NCI-H345 treated with DMSO at 0.1 percent for 48 hours (cell line): ENCODE measurements around the gene TSSK6.

Experiments
- DNase-seq: peaks from one replicate; lab custom pipeline; 2025; ENCODE audit not compliant: unreplicated experiment; lab: John Stamatoyannopoulos, UW

Gene TSSK6

GRCh38 chr19:19531951-19532805 lies 16.8 kb upstream of the TSSK6 start:
- no peak for DNase-seq

GRCh38 chr19:19530889-19531288 lies 15.5 kb upstream of the TSSK6 start:
- DNase-seq: no peak

GRCh38 chr19:19530423-19530804 lies 15.1 kb upstream of the TSSK6 start:
- DNase-seq: no peak

GRCh38 chr19:19529783-19530422 lies 14.6 kb upstream of the TSSK6 start:
- no peak for DNase-seq

GRCh38 chr19:19528721-19529490 lies 13.6 kb upstream of the TSSK6 start, which contains the start of gene YJEFN3:
Gene YJEFN3 (plus strand): TSS chr19:19528911. CDS start chr19:19528933, 22 bp downstream.
- DNase-seq: no peak

- no peak for DNase-seq
These were observed 12.6 kb upstream of the TSSK6 start for GRCh38 chr19:19527674-19528625.

- DNase-seq: no peak
These were observed 12.0 kb upstream of the TSSK6 start for GRCh38 chr19:19527371-19527656.

- DNase-seq: no peak
These were observed 11.4 kb upstream of the TSSK6 start for GRCh38 chr19:19526581-19527370.

GRCh38 chr19:19525611-19526380 lies 10.4 kb upstream of the TSSK6 start:
- no peak for DNase-seq

GRCh38 chr19:19524053-19524452 lies 8.7 kb upstream of the TSSK6 start:
- DNase-seq: no peak

- DNase-seq: no peak
These were observed 7.8 kb upstream of the TSSK6 start for GRCh38 chr19:19523177-19523576.

- no peak for DNase-seq
These were observed 5.6 kb upstream of the TSSK6 start for GRCh38 chr19:19520989-19521388.

GRCh38 chr19:19517235-19517619 lies 1.9 kb upstream of the TSSK6 start:
- DNase-seq: no peak

- DNase-seq: peak; percentile 63
These were observed 533 bp upstream of the TSSK6 start, which contains the start of gene NDUFA13 for GRCh38 chr19:19515642-19516519. Gene NDUFA13 (plus strand): TSS chr19:19516225. CDS start chr19:19516239, 14 bp downstream.

- DNase-seq: no peak
These were observed 1.1 kb downstream of the TSSK6 start for GRCh38 chr19:19514215-19514657.

- no peak for DNase-seq
These were observed 1.7 kb downstream of the TSSK6 start for GRCh38 chr19:19513682-19514081.

- DNase-seq: no peak
These were observed 4.9 kb downstream of the TSSK6 start for GRCh38 chr19:19510432-19510831.

GRCh38 chr19:19508217-19508616 lies 7.1 kb downstream of the TSSK6 start:
- DNase-seq: no peak
